Stimulated activated effector memory CD8-positive, alpha-beta T cell treated with anti-CD3 and anti-CD28 coated beads, Interleukin-12 subunit alpha, Interleukin-12 subunit beta, amount 100 ng/mL, for 72 hours (primary cell): ENCODE measurements around the gene MAP3K12.
"Not testable (repeated sequence)": the region's sequence is repeated elsewhere in the genome, so short reads cannot be mapped to it uniquely, and the experiment has no call there.

Source experiments
- ATAC-seq: fragments of 150-1000 bp; cut with Tn5 transposase; 2 replicates; pipeline ENCODE4 v1.10.0; 2021
- DNase-seq, 2 donors: peaks; one replicate each; pipeline ENCODE4 v3.0.0; 2021 to 2022; ENCODE audit warnings: low spot score in 2 of 2
- H3K27ac Mint-ChIP-seq: one replicate; pipeline ENCODE4 v1.8.0; 2022; ENCODE audit warnings: mild to moderate bottlenecking, mixed read lengths
- H3K36me3 Mint-ChIP-seq: one replicate; pipeline ENCODE4 v1.8.0; 2022; ENCODE audit warnings: mild to moderate bottlenecking, mixed read lengths
- H3K4me1 Mint-ChIP-seq: one replicate; pipeline ENCODE4 v1.8.0; 2022; ENCODE audit warnings: mixed read lengths
- H3K4me3 Mint-ChIP-seq: one replicate; pipeline ENCODE4 v1.8.0; 2022; ENCODE audit warnings: mild to moderate bottlenecking, mixed read lengths
- H3K9me3 Mint-ChIP-seq: one replicate; pipeline ENCODE4 v1.8.0; 2022; ENCODE audit warnings: mixed read lengths

MAP3K12 gene

DNA sequence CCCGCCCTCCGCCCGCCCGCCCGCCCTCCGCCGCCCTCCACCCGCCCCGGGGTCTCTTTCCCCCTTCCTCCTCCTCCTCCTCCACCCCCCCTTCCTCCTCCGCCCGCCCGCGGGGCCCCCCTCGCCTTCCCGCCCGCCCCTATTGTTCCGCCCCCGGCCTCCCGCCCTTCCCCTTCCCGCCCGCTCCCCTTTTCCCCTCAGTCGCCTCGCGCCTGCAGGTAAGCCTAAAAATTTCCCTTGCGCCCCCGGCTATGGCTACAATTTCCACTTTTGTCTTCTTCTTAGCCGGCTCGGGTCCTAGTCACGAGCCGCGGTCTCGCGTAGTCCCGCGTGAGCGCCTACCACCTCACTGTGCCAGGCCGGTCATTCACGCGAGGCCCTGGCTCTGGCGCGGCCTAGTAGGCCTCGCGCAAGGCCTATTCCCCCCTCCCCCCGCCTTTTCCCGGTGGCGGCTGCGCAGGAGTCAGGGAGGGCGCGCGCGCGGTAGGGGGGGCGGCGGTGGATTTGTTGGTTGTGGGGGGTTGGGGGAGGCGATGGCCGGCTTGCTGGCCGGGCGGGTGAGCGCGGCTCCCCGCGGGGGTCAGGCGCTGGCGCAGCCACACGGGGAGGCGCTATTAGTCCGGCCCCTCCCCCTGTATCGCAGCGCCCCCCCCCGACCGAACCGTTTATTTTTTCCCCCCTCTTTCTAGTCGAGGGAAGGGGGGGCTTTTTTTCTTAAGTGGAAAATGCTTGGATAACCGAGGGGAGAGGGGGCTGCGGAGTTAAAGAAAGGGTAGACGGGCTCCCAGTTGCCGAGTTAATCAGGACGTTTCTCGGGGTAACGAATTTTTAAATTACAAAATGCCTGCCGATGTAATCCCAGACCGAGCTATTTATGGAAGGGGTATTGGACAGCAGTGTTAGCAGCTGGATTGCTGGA, 46.8 kb downstream of the MAP3K12 start:
- peak; percentile 53 for ATAC-seq
- H3K36me3 Mint-ChIP-seq, result peaks cover 84% of the 10 kb centered on the region
- H3K27ac Mint-ChIP-seq, result peak overlapping the region; percentile 99

DNA sequence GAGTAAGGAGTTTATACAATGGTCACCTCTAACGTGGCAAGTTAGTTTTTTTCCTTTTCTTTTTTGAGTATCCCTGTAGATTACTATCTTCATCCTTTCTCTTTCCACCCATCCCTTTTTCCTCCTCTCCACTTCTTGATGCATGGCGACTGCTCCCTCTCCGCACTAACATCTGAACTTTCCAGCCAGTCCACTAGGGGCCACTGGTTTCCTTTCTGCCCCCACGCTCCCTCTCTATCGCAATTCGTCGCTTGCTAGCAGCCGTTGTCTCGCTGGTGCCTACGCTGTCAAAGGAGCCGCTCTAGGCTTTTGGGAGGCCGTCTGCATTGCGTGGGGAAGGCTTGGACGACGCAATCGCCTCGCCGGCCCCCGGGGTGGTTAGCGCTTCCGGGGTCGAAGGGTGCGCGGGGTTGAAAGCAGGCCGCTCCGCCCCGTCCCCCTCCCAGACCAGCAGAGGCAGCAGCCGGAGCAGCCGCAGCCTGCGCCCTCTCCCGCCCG, 47.5 kb downstream of the MAP3K12 start, which contains the start of gene PCBP2:
Gene PCBP2 (plus strand): TSS at position 442 of the 498 bp plus-strand sequence. CDS start 2,699 bp downstream, outside the sequence.
- H3K36me3 Mint-ChIP-seq, result peaks cover 84% of the 10 kb centered on the region
- peak within 1 kb of the TSS; percentile 89 for H3K4me3 Mint-ChIP-seq
- peak; percentile 98 for ATAC-seq
- H3K9me3 Mint-ChIP-seq, result no peaks in the 10 kb centered on the region
- peak; percentile 90 to 97 for DNase-seq
- peaks cover 32% of the 10 kb centered on the region for H3K4me1 Mint-ChIP-seq
- H3K27ac Mint-ChIP-seq, result peak within 1 kb of the TSS; percentile 99

More for the DNA sequence above, 46.8 kb downstream of the MAP3K12 start:
- H3K9me3 Mint-ChIP-seq, result no peaks in the 10 kb centered on the region
- DNase-seq, result peak; percentile 68 to 90
- peak overlapping the region; percentile 89 for H3K4me3 Mint-ChIP-seq
- peaks cover 32% of the 10 kb centered on the region for H3K4me1 Mint-ChIP-seq

DNA sequence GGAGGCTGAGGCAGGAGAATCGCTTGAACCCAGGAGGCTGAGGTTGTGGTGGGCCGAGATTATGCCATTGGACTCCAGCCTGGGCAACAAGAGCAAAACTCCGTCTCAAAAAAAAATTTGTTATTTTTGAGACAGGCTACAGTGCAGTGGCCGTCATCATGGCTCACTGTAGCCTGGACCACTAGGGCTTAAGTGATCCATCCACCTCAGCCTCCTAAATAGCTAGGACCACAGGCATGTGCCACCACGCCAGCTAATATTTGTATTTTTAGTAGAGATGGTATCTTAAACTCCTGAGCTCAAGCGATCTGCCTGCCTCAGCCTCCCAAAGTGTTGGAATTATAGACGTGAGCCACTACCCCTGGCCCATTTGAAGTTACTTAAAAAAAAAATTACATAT, 48.3 kb downstream of the MAP3K12 start:
- H3K27ac Mint-ChIP-seq, result no peak overlapping the region
- H3K4me3 Mint-ChIP-seq, result no peak overlapping the region
- peaks cover 84% of the 10 kb centered on the region for H3K36me3 Mint-ChIP-seq
- H3K4me1 Mint-ChIP-seq, result peaks cover 39% of the 10 kb centered on the region
- DNase-seq (no peak), ATAC-seq (no peak)
- no peaks in the 10 kb centered on the region for H3K9me3 Mint-ChIP-seq

DNA sequence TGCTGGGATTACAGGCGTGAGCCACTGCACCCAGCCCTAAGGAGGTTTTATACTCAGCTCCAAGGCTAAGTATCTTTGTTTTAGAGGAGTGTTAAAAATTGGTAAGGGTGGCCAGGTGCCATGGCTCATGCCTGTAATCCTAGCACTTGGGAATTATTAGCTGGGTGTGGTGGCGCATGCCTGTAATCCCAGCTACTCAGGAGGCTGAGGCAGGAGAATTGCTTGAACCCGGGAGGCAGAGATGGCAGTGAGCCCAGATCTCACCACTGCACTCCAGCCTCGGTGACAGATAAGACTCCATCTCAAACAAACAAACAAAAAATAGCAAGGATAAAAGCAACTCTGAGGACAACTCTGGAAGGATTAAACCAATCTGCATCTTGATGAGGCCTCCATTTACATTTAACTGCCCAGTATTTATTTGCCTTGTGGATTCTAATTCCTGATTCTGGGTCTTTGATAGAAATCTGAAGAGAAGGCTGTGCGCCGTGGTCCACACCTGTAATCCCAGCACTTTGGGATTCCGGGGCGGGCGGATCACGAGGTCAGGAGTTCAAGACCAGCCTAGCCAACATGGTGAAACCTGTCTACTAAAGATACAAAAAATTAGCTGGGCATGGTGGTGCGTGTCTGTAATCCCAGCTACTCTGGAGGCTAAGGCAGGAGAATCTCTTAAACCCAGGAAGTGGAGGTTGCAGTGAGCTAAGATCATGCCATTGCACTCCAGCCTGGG, 54.5 kb downstream of the MAP3K12 start:
- Mint-ChIP-seq H3K27ac (peak overlapping the region; percentile 40), H3K4me3 (peak overlapping the region; percentile 81), H3K4me1 (peaks cover 45% of the 10 kb centered on the region), H3K36me3 (peaks cover 83% of the 10 kb centered on the region)
- DNase-seq, H3K9me3 Mint-ChIP-seq, ATAC-seq: not testable (repeated sequence)

DNA sequence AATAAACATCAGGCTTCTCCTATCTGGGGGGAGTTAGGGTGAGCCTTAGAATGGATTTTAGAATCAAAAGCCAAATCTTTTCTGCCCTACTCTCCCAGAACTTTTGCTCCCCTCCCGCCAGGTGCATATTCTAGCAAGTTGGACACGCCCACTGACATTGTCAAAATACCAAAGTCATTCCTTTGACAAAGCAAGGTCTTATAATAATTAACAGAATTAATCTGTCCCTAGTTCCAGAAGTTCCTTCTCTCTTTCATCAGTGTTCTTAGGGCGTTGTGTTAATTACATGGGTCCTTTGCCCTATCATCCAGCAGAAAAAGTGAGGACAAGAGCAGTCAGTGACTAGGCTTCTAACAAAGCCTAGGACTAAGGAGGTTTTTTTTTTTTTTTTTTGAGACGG, 55.3 kb downstream of the MAP3K12 start:
- no peak for DNase-seq
- Mint-ChIP-seq H3K4me1 (peaks cover 45% of the 10 kb centered on the region), H3K4me3 (peak overlapping the region; percentile 81), H3K36me3 (peaks cover 76% of the 10 kb centered on the region), H3K9me3 (no peaks in the 10 kb centered on the region), H3K27ac (peak overlapping the region; percentile 88)
- ATAC-seq, result no peak

DNA sequence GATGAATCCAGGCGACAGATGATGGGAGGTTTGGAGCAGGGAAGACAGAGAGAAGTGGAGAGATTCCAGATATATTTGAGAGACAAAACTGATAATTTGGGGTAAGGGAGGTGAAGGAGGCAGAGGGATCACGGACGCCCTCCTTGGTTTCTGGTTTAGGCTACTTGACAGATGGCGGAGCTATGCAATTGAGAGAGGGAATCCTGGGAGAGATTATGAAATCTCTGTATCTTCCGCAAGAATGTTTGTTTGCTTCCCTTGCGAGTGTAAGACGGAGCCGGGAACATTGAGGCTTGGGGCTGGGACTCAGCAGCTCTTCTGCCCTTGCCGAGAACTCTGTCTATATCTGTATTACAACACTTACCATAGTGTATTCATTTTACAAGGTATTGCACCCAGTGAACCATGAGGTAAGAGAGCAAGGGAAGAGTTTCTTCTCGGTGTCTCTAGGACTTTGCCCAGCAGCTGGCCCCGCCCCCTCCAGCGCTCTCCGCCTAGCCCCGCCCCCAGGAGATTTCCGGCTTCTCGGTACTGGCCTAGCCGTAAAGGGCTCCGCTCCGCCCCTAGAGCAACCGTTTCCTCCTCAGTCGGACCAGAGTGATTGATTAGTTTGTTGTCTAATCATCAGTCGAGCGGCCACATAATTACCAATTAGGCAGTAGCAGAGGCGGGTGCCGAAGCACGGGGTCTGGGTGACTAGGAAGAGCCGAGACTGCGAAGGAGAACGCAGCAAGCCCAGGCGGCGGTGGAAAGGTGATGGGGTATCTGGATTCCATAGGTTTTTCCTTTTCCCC, 58.0 kb downstream of the MAP3K12 start, which contains the start of gene PRR13:
Gene PRR13 (plus strand): TSS at position 695 of the 794 bp plus-strand sequence. CDS start 981 bp downstream, outside the sequence.
- peak within 1 kb of the TSS; percentile 81 for H3K4me3 Mint-ChIP-seq
- H3K27ac Mint-ChIP-seq, result peak within 1 kb of the TSS; percentile 88
- ATAC-seq (peak; percentile 98), DNase-seq (peak; percentile 91 to 96)
- peaks cover 49% of the 10 kb centered on the region for H3K36me3 Mint-ChIP-seq
- H3K4me1 Mint-ChIP-seq, result peaks cover 41% of the 10 kb centered on the region
- no peaks in the 10 kb centered on the region for H3K9me3 Mint-ChIP-seq

DNA sequence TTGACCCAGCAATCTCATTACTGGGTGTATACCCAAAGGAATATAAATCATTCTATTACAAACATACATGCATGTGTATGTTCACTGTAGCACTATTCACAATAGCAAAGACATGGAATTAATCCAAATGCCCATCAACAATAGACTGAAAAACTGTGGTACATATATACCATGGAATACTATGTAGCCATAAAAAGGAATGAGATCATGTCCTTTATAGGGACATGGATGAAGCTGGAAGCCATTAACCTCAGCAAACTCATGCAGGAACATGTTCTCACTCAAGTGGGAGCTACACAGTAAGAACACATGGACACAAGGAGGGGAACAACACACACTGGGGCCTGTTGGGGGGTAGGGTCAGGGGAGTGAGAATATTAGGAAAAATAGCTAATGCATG, 59.7 kb downstream of the MAP3K12 start:
- Mint-ChIP-seq H3K36me3 (peaks cover 33% of the 10 kb centered on the region), H3K4me1 (peaks cover 26% of the 10 kb centered on the region)
- not testable (repeated sequence) for H3K27ac Mint-ChIP-seq, H3K9me3 Mint-ChIP-seq, DNase-seq, ATAC-seq, H3K4me3 Mint-ChIP-seq

DNA sequence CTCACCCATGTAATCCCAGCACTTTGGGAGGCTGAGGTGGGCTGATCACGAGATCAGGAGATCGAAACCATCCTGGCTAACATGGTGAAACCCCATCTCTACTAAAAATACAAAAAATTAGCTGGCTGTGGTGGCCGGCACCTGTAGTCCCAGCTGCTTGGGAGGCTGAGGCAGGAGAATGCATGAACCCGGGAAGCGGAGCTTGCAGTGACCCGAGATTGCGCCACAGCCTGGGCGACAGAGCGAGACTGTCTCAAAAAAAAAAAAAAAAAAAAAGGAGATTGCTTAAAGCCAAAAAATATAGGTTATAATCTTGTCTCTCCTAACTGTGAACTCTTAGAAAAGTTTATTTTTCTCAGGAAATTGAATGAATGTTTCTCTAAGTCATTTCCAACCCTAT, 63.9 kb downstream of the MAP3K12 start:
- not testable (repeated sequence) for H3K9me3 Mint-ChIP-seq, H3K4me3 Mint-ChIP-seq, H3K27ac Mint-ChIP-seq, DNase-seq, H3K36me3 Mint-ChIP-seq, H3K4me1 Mint-ChIP-seq, ATAC-seq

DNA sequence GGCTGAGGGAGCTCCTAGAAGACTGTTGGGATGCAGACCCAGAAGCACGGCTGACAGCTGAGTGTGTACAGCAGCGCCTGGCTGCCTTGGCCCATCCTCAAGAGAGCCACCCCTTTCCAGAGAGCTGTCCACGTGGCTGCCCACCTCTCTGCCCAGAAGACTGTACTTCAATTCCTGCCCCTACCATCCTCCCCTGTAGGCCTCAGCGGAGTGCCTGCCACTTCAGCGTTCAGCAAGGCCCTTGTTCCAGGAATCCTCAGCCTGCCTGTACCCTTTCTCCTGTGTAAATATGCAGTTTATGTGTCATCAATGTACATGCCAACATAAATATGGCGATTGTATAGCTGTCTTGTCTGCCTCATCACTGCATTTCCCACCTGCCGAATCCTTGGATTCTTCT, 68.1 kb downstream of the MAP3K12 start:
- no peak for ATAC-seq
- no peak overlapping the region for H3K4me3 Mint-ChIP-seq
- H3K9me3 Mint-ChIP-seq, result no peaks in the 10 kb centered on the region
- peaks cover 14% of the 10 kb centered on the region for H3K4me1 Mint-ChIP-seq
- DNase-seq, result no peak
- H3K27ac Mint-ChIP-seq, result no peak overlapping the region
- H3K36me3 Mint-ChIP-seq, result no peaks in the 10 kb centered on the region

DNA sequence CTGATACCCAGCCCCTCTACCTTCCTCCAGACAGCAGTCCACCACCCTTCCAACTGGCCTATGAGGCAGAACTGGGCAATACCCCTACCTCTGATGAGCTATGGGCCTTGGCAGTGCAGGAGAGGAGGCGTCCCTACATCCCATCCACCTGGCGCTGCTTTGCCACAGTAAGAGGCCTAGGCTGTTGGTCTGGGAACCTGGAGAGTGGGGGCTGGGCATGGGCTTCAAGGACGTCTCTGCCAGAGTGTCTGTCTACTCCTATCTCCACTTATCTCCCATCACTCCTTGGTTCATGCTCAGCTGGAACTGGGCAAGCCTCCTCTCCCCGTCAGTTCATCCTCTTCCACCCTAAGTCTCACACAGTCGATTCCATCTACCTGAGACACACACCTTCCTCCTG, 69.1 kb downstream of the MAP3K12 start:
- no peak for DNase-seq
- Mint-ChIP-seq H3K4me3 (no peak overlapping the region), H3K27ac (peak overlapping the region; percentile 20), H3K36me3 (no peaks in the 10 kb centered on the region), H3K9me3 (no peaks in the 10 kb centered on the region), H3K4me1 (peaks cover 14% of the 10 kb centered on the region)
- no peak for ATAC-seq
